Measurements from ENCODE around the gene AMN1. TPM values are rescaled to one million over a fixed set of nuclear protein-coding genes. Genes with fewer than 3 reads are reported as not detected.

AMN1 gene
- total and polyA plus RNA-seq, 2 donors (not counting 1 experiment from before 2014, with no cell fraction given) = 9.1 to 10.4 TPM

DNA sequence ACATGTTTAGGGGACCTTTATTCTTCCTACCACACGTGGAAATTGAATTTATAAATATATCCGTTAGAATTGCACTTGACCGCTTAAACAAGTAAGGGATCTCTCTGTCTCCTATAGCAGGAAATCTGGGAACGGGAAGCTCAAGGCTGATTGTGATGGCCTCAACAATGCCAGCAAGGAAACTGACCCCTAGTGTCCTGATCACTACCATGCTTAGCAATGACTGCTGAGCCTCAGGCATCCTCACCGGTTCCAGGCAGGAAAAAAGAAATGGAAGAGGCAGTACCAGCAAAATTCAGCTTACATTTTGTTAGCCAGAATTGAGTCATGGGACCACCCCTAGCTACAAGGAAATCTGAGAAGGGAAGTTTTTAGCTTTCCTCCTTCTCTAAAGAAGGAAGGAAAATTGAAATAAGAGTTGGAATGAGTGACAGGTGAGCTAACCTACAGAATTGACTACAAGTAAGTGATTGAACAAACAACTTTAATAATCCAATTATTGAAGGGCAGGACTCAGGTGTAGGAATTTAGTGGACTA, 43.9 kb upstream of the AMN1 start:
- Histone ChIP-seq H3K9ac (ENCODE audit: insufficient read depth, low read length) (no peak overlapping the region), H3K4me2 (ENCODE audit: extremely low read depth, insufficient read depth, low read length) (no peak overlapping the region), H3K27me3 (ENCODE audit: control insufficient read depth, insufficient read depth, low read length) (peaks cover 3% of the 10 kb centered on the region), H3K9me3 (ENCODE audit: control insufficient read depth, insufficient read depth, low read depth, low read length) (no peaks in the 10 kb centered on the region), H3K4me3 (replicated peaks in 1 of 4; ENCODE audit: control extremely low read depth in 1 of 4, insufficient read depth in 1 of 4, low read depth in 3 of 4, low read length in 4 of 4) (no peak overlapping the region), H3K4me1 (ENCODE audit: control insufficient read depth, extremely low read depth, insufficient read depth, low read length) (no peaks in the 10 kb centered on the region), H3K27ac (ENCODE audit: insufficient read depth, low read length) (no peak overlapping the region), H3K36me3 (ENCODE audit: control insufficient read depth, insufficient read depth, low read length) (no peaks in the 10 kb centered on the region), H4K20me1 (ENCODE audit: control insufficient read depth, extremely low read depth, insufficient read depth, low read length) (no peaks in the 10 kb centered on the region), H2AFZ (ENCODE audit: low read length) (no peak overlapping the region), H3K79me2 (ENCODE audit: control insufficient read depth, insufficient read depth, low read length) (no peaks in the 10 kb centered on the region)
- no peak for DNase-seq (ENCODE audit: low read depth in 2 of 2)
- TF ChIP-seq EZH2 (IDR thresholded peaks at IDR 0.05; ENCODE audit: low read length, missing control alignments) = no peak
- TF ChIP-seq, protein P1, sequence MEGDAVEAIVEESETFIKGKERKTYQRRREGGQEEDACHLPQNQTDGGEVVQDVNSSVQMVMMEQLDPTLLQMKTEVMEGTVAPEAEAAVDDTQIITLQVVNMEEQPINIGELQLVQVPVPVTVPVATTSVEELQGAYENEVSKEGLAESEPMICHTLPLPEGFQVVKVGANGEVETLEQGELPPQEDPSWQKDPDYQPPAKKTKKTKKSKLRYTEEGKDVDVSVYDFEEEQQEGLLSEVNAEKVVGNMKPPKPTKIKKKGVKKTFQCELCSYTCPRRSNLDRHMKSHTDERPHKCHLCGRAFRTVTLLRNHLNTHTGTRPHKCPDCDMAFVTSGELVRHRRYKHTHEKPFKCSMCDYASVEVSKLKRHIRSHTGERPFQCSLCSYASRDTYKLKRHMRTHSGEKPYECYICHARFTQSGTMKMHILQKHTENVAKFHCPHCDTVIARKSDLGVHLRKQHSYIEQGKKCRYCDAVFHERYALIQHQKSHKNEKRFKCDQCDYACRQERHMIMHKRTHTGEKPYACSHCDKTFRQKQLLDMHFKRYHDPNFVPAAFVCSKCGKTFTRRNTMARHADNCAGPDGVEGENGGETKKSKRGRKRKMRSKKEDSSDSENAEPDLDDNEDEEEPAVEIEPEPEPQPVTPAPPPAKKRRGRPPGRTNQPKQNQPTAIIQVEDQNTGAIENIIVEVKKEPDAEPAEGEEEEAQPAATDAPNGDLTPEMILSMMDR (conservative IDR thresholded peaks at IDR 0.05 in 1 of 2, IDR thresholded peaks at IDR 0.05 in 1 of 2; ENCODE audit: low read depth in 1 of 2, low read length in 2 of 2) = no peak

DNA sequence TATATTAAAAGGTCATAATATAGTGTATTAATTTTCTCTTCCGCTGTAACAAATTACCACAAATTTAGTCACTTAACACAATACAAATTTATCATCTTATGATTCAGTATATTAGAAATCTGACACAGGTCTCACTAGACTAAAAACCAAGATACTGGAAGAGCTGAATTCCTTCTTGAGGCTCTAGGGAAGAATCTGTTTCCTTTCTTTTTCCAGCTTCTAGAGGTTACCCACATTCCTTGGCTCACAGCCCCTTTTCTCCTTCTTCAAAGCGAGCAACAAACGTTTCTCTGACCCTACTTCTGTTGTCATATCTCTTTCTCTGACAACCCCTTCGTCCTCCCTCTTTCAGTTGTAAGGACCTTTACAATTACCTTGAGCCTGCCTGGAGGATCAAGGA, 43.4 kb upstream of the AMN1 start:
- DNase-seq (ENCODE audit: low read depth in 2 of 2) = peak in 1 of 2 donors; percentile 78
- H3K36me3 ChIP-seq (ENCODE audit: control insufficient read depth, insufficient read depth, low read length) = no peaks in the 10 kb centered on the region
- no peak overlapping the region for H3K4me2 ChIP-seq (ENCODE audit: extremely low read depth, insufficient read depth, low read length)
- H3K79me2 ChIP-seq (ENCODE audit: control insufficient read depth, insufficient read depth, low read length) = no peaks in the 10 kb centered on the region
- no peak overlapping the region for H2AFZ ChIP-seq (ENCODE audit: low read length)
- H4K20me1 ChIP-seq (ENCODE audit: control insufficient read depth, extremely low read depth, insufficient read depth, low read length) = no peaks in the 10 kb centered on the region
- H3K9ac ChIP-seq (ENCODE audit: insufficient read depth, low read length) = no peak overlapping the region
- no peak overlapping the region for H3K27ac ChIP-seq (ENCODE audit: insufficient read depth, low read length)
- TF ChIP-seq, protein P1 (conservative IDR thresholded peaks at IDR 0.05 in 1 of 2, IDR thresholded peaks at IDR 0.05 in 1 of 2; ENCODE audit: low read depth in 1 of 2, low read length in 2 of 2) = no peak
- TF ChIP-seq EZH2 (IDR thresholded peaks at IDR 0.05; ENCODE audit: low read length, missing control alignments) = no peak
- H3K4me3 ChIP-seq (replicated peaks in 1 of 4; ENCODE audit: control extremely low read depth in 1 of 4, insufficient read depth in 1 of 4, low read depth in 3 of 4, low read length in 4 of 4) = no peak overlapping the region
- peaks cover 3% of the 10 kb centered on the region for H3K27me3 ChIP-seq (ENCODE audit: control insufficient read depth, insufficient read depth, low read length)
- no peaks in the 10 kb centered on the region for H3K9me3 ChIP-seq (ENCODE audit: control insufficient read depth, insufficient read depth, low read depth, low read length)
- no peaks in the 10 kb centered on the region for H3K4me1 ChIP-seq (ENCODE audit: control insufficient read depth, extremely low read depth, insufficient read depth, low read length)

DNA sequence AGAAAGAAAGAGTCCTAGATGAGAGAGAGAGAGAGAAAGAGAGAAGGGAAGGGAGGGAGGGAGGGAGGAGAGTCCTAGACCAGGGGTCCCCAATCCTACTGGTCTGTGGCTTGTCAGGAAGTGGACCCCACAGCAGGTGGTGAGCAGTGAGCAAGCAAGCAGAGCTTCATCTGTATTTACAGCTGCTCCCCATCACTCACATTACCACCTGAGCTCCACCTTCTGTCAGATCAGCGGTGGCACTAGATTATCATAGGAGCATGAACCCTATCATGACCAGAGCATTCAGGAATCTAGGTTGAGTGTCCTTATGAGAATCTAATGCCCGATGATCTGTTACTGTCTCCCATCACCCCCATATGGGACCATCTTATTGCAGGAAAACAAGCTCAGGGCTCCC, 39.2 kb upstream of the AMN1 start:
- no peaks in the 10 kb centered on the region for H3K27me3 ChIP-seq (ENCODE audit: control insufficient read depth, insufficient read depth, low read length)
- no peaks in the 10 kb centered on the region for H3K79me2 ChIP-seq (ENCODE audit: control insufficient read depth, insufficient read depth, low read length)
- H3K9ac ChIP-seq (ENCODE audit: insufficient read depth, low read length) = no peak overlapping the region
- no peak overlapping the region for H2AFZ ChIP-seq (ENCODE audit: low read length)
- H3K4me2 ChIP-seq (ENCODE audit: extremely low read depth, insufficient read depth, low read length) = no peak overlapping the region
- no peak overlapping the region for H3K4me3 ChIP-seq (replicated peaks in 1 of 4; ENCODE audit: control extremely low read depth in 1 of 4, insufficient read depth in 1 of 4, low read depth in 3 of 4, low read length in 4 of 4)
- no peak for DNase-seq (ENCODE audit: low read depth in 2 of 2)
- no peak for TF ChIP-seq EZH2 (IDR thresholded peaks at IDR 0.05; ENCODE audit: low read length, missing control alignments)
- TF ChIP-seq, protein P1 (conservative IDR thresholded peaks at IDR 0.05 in 1 of 2, IDR thresholded peaks at IDR 0.05 in 1 of 2; ENCODE audit: low read depth in 1 of 2, low read length in 2 of 2) = no peak
- no peaks in the 10 kb centered on the region for H4K20me1 ChIP-seq (ENCODE audit: control insufficient read depth, extremely low read depth, insufficient read depth, low read length)
- no peaks in the 10 kb centered on the region for H3K9me3 ChIP-seq (ENCODE audit: control insufficient read depth, insufficient read depth, low read depth, low read length)
- H3K4me1 ChIP-seq (ENCODE audit: control insufficient read depth, extremely low read depth, insufficient read depth, low read length) = no peaks in the 10 kb centered on the region
- H3K36me3 ChIP-seq (ENCODE audit: control insufficient read depth, insufficient read depth, low read length) = no peaks in the 10 kb centered on the region
- H3K27ac ChIP-seq (ENCODE audit: insufficient read depth, low read length) = no peak overlapping the region
